ENCODE data around the gene VTI1B.

- no peak for TF ChIP-seq CTCF (IDR thresholded peaks at IDR 0.05; ENCODE audit: insufficient read depth, low read length)
- no peak for TF ChIP-seq POLR2AphosphoS5 (IDR thresholded peaks at IDR 0.05; ENCODE audit: low read depth)
- TF ChIP-seq, protein P1, sequence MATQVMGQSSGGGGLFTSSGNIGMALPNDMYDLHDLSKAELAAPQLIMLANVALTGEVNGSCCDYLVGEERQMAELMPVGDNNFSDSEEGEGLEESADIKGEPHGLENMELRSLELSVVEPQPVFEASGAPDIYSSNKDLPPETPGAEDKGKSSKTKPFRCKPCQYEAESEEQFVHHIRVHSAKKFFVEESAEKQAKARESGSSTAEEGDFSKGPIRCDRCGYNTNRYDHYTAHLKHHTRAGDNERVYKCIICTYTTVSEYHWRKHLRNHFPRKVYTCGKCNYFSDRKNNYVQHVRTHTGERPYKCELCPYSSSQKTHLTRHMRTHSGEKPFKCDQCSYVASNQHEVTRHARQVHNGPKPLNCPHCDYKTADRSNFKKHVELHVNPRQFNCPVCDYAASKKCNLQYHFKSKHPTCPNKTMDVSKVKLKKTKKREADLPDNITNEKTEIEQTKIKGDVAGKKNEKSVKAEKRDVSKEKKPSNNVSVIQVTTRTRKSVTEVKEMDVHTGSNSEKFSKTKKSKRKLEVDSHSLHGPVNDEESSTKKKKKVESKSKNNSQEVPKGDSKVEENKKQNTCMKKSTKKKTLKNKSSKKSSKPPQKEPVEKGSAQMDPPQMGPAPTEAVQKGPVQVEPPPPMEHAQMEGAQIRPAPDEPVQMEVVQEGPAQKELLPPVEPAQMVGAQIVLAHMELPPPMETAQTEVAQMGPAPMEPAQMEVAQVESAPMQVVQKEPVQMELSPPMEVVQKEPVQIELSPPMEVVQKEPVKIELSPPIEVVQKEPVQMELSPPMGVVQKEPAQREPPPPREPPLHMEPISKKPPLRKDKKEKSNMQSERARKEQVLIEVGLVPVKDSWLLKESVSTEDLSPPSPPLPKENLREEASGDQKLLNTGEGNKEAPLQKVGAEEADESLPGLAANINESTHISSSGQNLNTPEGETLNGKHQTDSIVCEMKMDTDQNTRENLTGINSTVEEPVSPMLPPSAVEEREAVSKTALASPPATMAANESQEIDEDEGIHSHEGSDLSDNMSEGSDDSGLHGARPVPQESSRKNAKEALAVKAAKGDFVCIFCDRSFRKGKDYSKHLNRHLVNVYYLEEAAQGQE (IDR thresholded peaks at IDR 0.05; ENCODE audit: insufficient replicate concordance, low read depth): no peak
- no peak for TF ChIP-seq GABPA (IDR thresholded peaks at IDR 0.05; ENCODE audit: low read depth)
Measured at GRCh38 chr14:67710209-67710608, 35.8 kb upstream of the VTI1B start.
